DMS 273 (cell line): ENCODE data around the gene P2RY2.
A peak's percentile ranks its signal among the peaks of the same experiment; 100 is the strongest.

ENCODE experiments used
- DNase-seq: peaks from one replicate; lab custom pipeline; 2025; ENCODE audit not compliant: unreplicated experiment; lab: John Stamatoyannopoulos, UW

The P2RY2 gene

GRCh38 chr11:73218106-73218829 lies at the start of gene P2RY2:
Gene P2RY2 (plus strand): TSS chr11:73218281. CDS start chr11:73234160, 15,879 bp downstream.
- DNase-seq: peak; percentile 83

- no peak for DNase-seq
Measured at GRCh38 chr11:73168925-73169579, 49.0 kb upstream of the P2RY2 start.

- no peak for DNase-seq
Measured at GRCh38 chr11:73170140-73170539, 47.9 kb upstream of the P2RY2 start.

GRCh38 chr11:73171436-73172161 lies 46.5 kb upstream of the P2RY2 start:
- DNase-seq: no peak

GRCh38 chr11:73172992-73173656 lies 45.0 kb upstream of the P2RY2 start:
- no peak for DNase-seq

- DNase-seq: no peak
Measured at GRCh38 chr11:73173755-73174494, 44.2 kb upstream of the P2RY2 start.

- DNase-seq: no peak
Measured at GRCh38 chr11:73174495-73174791, 43.6 kb upstream of the P2RY2 start.

GRCh38 chr11:73175551-73176144 lies 42.4 kb upstream of the P2RY2 start:
- no peak for DNase-seq

- no peak for DNase-seq
Measured at GRCh38 chr11:73176145-73176873, 41.8 kb upstream of the P2RY2 start.

GRCh38 chr11:73176874-73177155 lies 41.3 kb upstream of the P2RY2 start:
- no peak for DNase-seq

GRCh38 chr11:73177380-73177777 lies 40.7 kb upstream of the P2RY2 start:
- DNase-seq: no peak

GRCh38 chr11:73177778-73178539 lies 40.1 kb upstream of the P2RY2 start:
- DNase-seq: peak; percentile 86

GRCh38 chr11:73178681-73179080 lies 39.4 kb upstream of the P2RY2 start:
- no peak for DNase-seq

- DNase-seq: no peak
Measured at GRCh38 chr11:73182824-73183321, 35.2 kb upstream of the P2RY2 start.

GRCh38 chr11:73184953-73185671 lies 33.0 kb upstream of the P2RY2 start:
- DNase-seq: peak; percentile 79

GRCh38 chr11:73185680-73186293 lies 32.3 kb upstream of the P2RY2 start:
- no peak for DNase-seq

- no peak for DNase-seq
Measured at GRCh38 chr11:73186294-73186850, 31.7 kb upstream of the P2RY2 start.

GRCh38 chr11:73186886-73187285 lies 31.2 kb upstream of the P2RY2 start:
- no peak for DNase-seq
